IPS-15b (cell line): ENCODE results near the gene ST3GAL4.

Source experiments
- H3K27me3 ChIP-seq: one replicate; pipeline ENCODE4 v1.6.1; 2013; ENCODE audit warnings: low read length; ENCODE audit not compliant: control insufficient read depth, insufficient read depth
- H3K36me3 ChIP-seq: one replicate; pipeline ENCODE4 v1.6.1; 2013; ENCODE audit warnings: low read length; ENCODE audit not compliant: control insufficient read depth, insufficient read depth
- H3K4me1 ChIP-seq: one replicate; pipeline ENCODE4 v1.6.1; 2013; ENCODE audit warnings: mild to moderate bottlenecking, low read length; ENCODE audit not compliant: control insufficient read depth, insufficient read depth
- H3K4me3 ChIP-seq: one replicate; pipeline ENCODE4 v1.5.1; 2013; ENCODE audit warnings: low read depth, low read length
- H3K9ac ChIP-seq: one replicate; pipeline ENCODE4 v1.6.1; 2013; ENCODE audit warnings: low read depth, mild to moderate bottlenecking, low read length
- H3K9me3 ChIP-seq: one replicate; pipeline ENCODE4 v1.6.1; 2013; ENCODE audit warnings: mild to moderate bottlenecking, low read length; ENCODE audit not compliant: control insufficient read depth, insufficient read depth

Gene ST3GAL4

GRCh38 chr11:126317756-126318573 lies 37.5 kb upstream of the ST3GAL4 start:
- H3K4me1 ChIP-seq, result no peaks in the 10 kb centered on the region
- H3K9me3 ChIP-seq, result no peaks in the 10 kb centered on the region
- no peak overlapping the region for H3K4me3 ChIP-seq
- no peak overlapping the region for H3K9ac ChIP-seq
- H3K36me3 ChIP-seq, result no peaks in the 10 kb centered on the region
- no peaks in the 10 kb centered on the region for H3K27me3 ChIP-seq

GRCh38 chr11:126318574-126319373 lies 36.7 kb upstream of the ST3GAL4 start:
- Histone ChIP-seq H3K9me3 (no peaks in the 10 kb centered on the region), H3K4me3 (no peak overlapping the region), H3K27me3 (no peaks in the 10 kb centered on the region), H3K9ac (no peak overlapping the region), H3K36me3 (no peaks in the 10 kb centered on the region), H3K4me1 (no peaks in the 10 kb centered on the region)

- H3K9ac ChIP-seq, result no peak overlapping the region
- no peak overlapping the region for H3K4me3 ChIP-seq
- H3K27me3 ChIP-seq, result no peaks in the 10 kb centered on the region
- no peaks in the 10 kb centered on the region for H3K36me3 ChIP-seq
- no peaks in the 10 kb centered on the region for H3K4me1 ChIP-seq
- H3K9me3 ChIP-seq, result no peaks in the 10 kb centered on the region
Observed at GRCh38 chr11:126319374-126319740, 36.1 kb upstream of the ST3GAL4 start.

- Histone ChIP-seq H3K9me3 (no peaks in the 10 kb centered on the region), H3K9ac (no peak overlapping the region), H3K4me1 (no peaks in the 10 kb centered on the region), H3K36me3 (no peaks in the 10 kb centered on the region), H3K4me3 (no peak overlapping the region), H3K27me3 (no peaks in the 10 kb centered on the region)
Observed at GRCh38 chr11:126322996-126323395, 32.5 kb upstream of the ST3GAL4 start.

GRCh38 chr11:126327281-126328000 lies 28.0 kb upstream of the ST3GAL4 start:
- Histone ChIP-seq H3K9me3 (no peaks in the 10 kb centered on the region), H3K9ac (no peak overlapping the region), H3K4me1 (no peaks in the 10 kb centered on the region), H3K4me3 (no peak overlapping the region), H3K36me3 (no peaks in the 10 kb centered on the region), H3K27me3 (no peaks in the 10 kb centered on the region)

- H3K36me3 ChIP-seq, result no peaks in the 10 kb centered on the region
- H3K9me3 ChIP-seq, result no peaks in the 10 kb centered on the region
- no peaks in the 10 kb centered on the region for H3K27me3 ChIP-seq
- H3K4me3 ChIP-seq, result no peak overlapping the region
- H3K4me1 ChIP-seq, result no peaks in the 10 kb centered on the region
- no peak overlapping the region for H3K9ac ChIP-seq
Observed at GRCh38 chr11:126328001-126328390, 27.5 kb upstream of the ST3GAL4 start.

- no peaks in the 10 kb centered on the region for H3K9me3 ChIP-seq
- no peaks in the 10 kb centered on the region for H3K27me3 ChIP-seq
- H3K9ac ChIP-seq, result no peak overlapping the region
- H3K4me1 ChIP-seq, result no peaks in the 10 kb centered on the region
- H3K36me3 ChIP-seq, result no peaks in the 10 kb centered on the region
- H3K4me3 ChIP-seq, result no peak overlapping the region
Observed at GRCh38 chr11:126328444-126328843, 27.0 kb upstream of the ST3GAL4 start.

GRCh38 chr11:126328938-126329643 lies 26.4 kb upstream of the ST3GAL4 start:
- Histone ChIP-seq H3K4me1 (no peaks in the 10 kb centered on the region), H3K4me3 (no peak overlapping the region), H3K9ac (no peak overlapping the region), H3K36me3 (no peaks in the 10 kb centered on the region), H3K9me3 (no peaks in the 10 kb centered on the region), H3K27me3 (no peaks in the 10 kb centered on the region)

GRCh38 chr11:126329644-126330211 lies 25.8 kb upstream of the ST3GAL4 start:
- Histone ChIP-seq H3K27me3 (no peaks in the 10 kb centered on the region), H3K4me1 (no peaks in the 10 kb centered on the region), H3K9ac (no peak overlapping the region), H3K4me3 (no peak overlapping the region), H3K9me3 (no peaks in the 10 kb centered on the region), H3K36me3 (no peaks in the 10 kb centered on the region)

- Histone ChIP-seq H3K9me3 (no peaks in the 10 kb centered on the region), H3K36me3 (no peaks in the 10 kb centered on the region), H3K4me1 (no peaks in the 10 kb centered on the region), H3K27me3 (no peaks in the 10 kb centered on the region), H3K9ac (no peak overlapping the region), H3K4me3 (no peak overlapping the region)
Observed at GRCh38 chr11:126331286-126331685, 24.2 kb upstream of the ST3GAL4 start.

- H3K36me3 ChIP-seq, result no peaks in the 10 kb centered on the region
- H3K27me3 ChIP-seq, result no peaks in the 10 kb centered on the region
- no peaks in the 10 kb centered on the region for H3K9me3 ChIP-seq
- no peak overlapping the region for H3K9ac ChIP-seq
- no peaks in the 10 kb centered on the region for H3K4me1 ChIP-seq
- H3K4me3 ChIP-seq, result no peak overlapping the region
Observed at GRCh38 chr11:126332221-126332711, 23.2 kb upstream of the ST3GAL4 start.
